Skin of body (tissue), 2 donors: ENCODE measurements around the gene CFAP119. TPM values are rescaled to one million over a fixed set of nuclear protein-coding genes. Genes with fewer than 3 reads are reported as not detected.
"Not testable (repeated sequence)": the region's sequence is repeated elsewhere in the genome, so short reads cannot be mapped to it uniquely, and the experiment has no call there.

Experiments
- DNase-seq: peaks from one replicate; lab custom pipeline; 2025; lab: John Stamatoyannopoulos, UW
- total RNA-seq: library from RNA; depleted of rRNA; stranded (reverse); fragments of >200 nt; gene quantifications from one replicate; pipeline ENCODE4 v1.2.3, GENCODE V29; 2014

CFAP119 gene
- 0.79 TPM for total RNA-seq

GRCh38 chr16:30761928-30762902 lies at the start of gene CFAP119, which contains the start of gene RNF40:
Gene CFAP119, minus strand, starts transcription at chr16:30762062. Its CDS starts 314 bp downstream, at chr16:30761748.
Gene RNF40, plus strand, starts transcription at chr16:30762322. Its CDS starts 224 bp downstream, at chr16:30762546.
- DNase-seq, result peak; percentile 98

- not testable (repeated sequence) for DNase-seq
Measured at GRCh38 chr16:30809675-30810074, 47.8 kb upstream of the CFAP119 start.

GRCh38 chr16:30808890-30809426 lies 47.1 kb upstream of the CFAP119 start:
- DNase-seq, result not testable (repeated sequence)

- DNase-seq, result no peak
Measured at GRCh38 chr16:30808146-30808545, 46.3 kb upstream of the CFAP119 start.

GRCh38 chr16:30805370-30806169 lies 43.7 kb upstream of the CFAP119 start:
- DNase-seq, result peak; percentile 81

GRCh38 chr16:30805056-30805369 lies 43.2 kb upstream of the CFAP119 start:
- DNase-seq, result no peak

- no peak for DNase-seq
Measured at GRCh38 chr16:30802936-30803335, 41.1 kb upstream of the CFAP119 start.

- no peak for DNase-seq
Measured at GRCh38 chr16:30797670-30798309, 35.9 kb upstream of the CFAP119 start.

GRCh38 chr16:30794634-30795033 lies 32.8 kb upstream of the CFAP119 start:
- DNase-seq, result no peak

- no peak for DNase-seq
Measured at GRCh38 chr16:30793508-30794069, 31.7 kb upstream of the CFAP119 start.

GRCh38 chr16:30787613-30788378 lies 25.9 kb upstream of the CFAP119 start:
- no peak for DNase-seq

GRCh38 chr16:30786936-30787612 lies 25.2 kb upstream of the CFAP119 start, which contains the start of gene ZNF629:
Gene ZNF629, minus strand, starts transcription at chr16:30787205. Its CDS starts 2,723 bp downstream, at chr16:30784482.
- DNase-seq, result peak; percentile 38

- no peak for DNase-seq
Measured at GRCh38 chr16:30786115-30786935, 24.5 kb upstream of the CFAP119 start.

GRCh38 chr16:30785126-30786106 lies 23.6 kb upstream of the CFAP119 start:
- no peak for DNase-seq

GRCh38 chr16:30784215-30784614 lies 22.4 kb upstream of the CFAP119 start:
- DNase-seq, result no peak

- DNase-seq, result no peak
Measured at GRCh38 chr16:30783280-30784109, 21.6 kb upstream of the CFAP119 start.
